ENCODE results near the gene CCDC141.
"Not testable (repeated sequence)": the region's sequence is repeated elsewhere in the genome, so short reads cannot be mapped to it uniquely, and the experiment has no call there.

CCDC141 gene

GRCh38 chr2:179049546-179050311 lies at the start of gene CCDC141:
TSS of gene CCDC141 (minus strand) at chr2:179050137. CDS start at chr2:179049941, 196 bp downstream.
- H3K4me3 ChIP-seq (ENCODE audit: control insufficient read depth, low read depth, low read length) = no peak within 1 kb of the TSS
- no peak for TF ChIP-seq CTCF (IDR thresholded peaks at IDR 0.05; ENCODE audit: control insufficient read depth, insufficient read depth, low read depth, low read length, missing control alignments)
- DNase-seq (ENCODE audit: low read depth) = no peak

GRCh38 chr2:179098080-179098689 lies 48.2 kb upstream of the CCDC141 start:
- no peak for DNase-seq (ENCODE audit: low read depth)
- TF ChIP-seq CTCF (IDR thresholded peaks at IDR 0.05; ENCODE audit: control insufficient read depth, insufficient read depth, low read depth, low read length, missing control alignments) = no peak
- no peak overlapping the region for H3K4me3 ChIP-seq (ENCODE audit: control insufficient read depth, low read depth, low read length)

- no peak for DNase-seq (ENCODE audit: low read depth)
- no peak for TF ChIP-seq CTCF (IDR thresholded peaks at IDR 0.05; ENCODE audit: control insufficient read depth, insufficient read depth, low read depth, low read length, missing control alignments)
- no peak overlapping the region for H3K4me3 ChIP-seq (ENCODE audit: control insufficient read depth, low read depth, low read length)
Measured at GRCh38 chr2:179097131-179097530, 47.2 kb upstream of the CCDC141 start.

- H3K4me3 ChIP-seq (ENCODE audit: control insufficient read depth, low read depth, low read length) = no peak overlapping the region
- no peak for DNase-seq (ENCODE audit: low read depth)
- TF ChIP-seq CTCF (IDR thresholded peaks at IDR 0.05; ENCODE audit: control insufficient read depth, insufficient read depth, low read depth, low read length, missing control alignments) = no peak
Measured at GRCh38 chr2:179096090-179096489, 46.2 kb upstream of the CCDC141 start.

GRCh38 chr2:179092912-179093311 lies 43.0 kb upstream of the CCDC141 start:
- H3K4me3 ChIP-seq (ENCODE audit: control insufficient read depth, low read depth, low read length); DNase-seq (ENCODE audit: low read depth): not testable (repeated sequence)

- TF ChIP-seq CTCF (IDR thresholded peaks at IDR 0.05; ENCODE audit: control insufficient read depth, insufficient read depth, low read depth, low read length, missing control alignments) = no peak
- H3K4me3 ChIP-seq (ENCODE audit: control insufficient read depth, low read depth, low read length) = no peak overlapping the region
- DNase-seq (ENCODE audit: low read depth) = no peak
Measured at GRCh38 chr2:179082697-179083096, 32.8 kb upstream of the CCDC141 start.

GRCh38 chr2:179081954-179082353 lies 32.0 kb upstream of the CCDC141 start:
- DNase-seq (ENCODE audit: low read depth) = no peak
- H3K4me3 ChIP-seq (ENCODE audit: control insufficient read depth, low read depth, low read length) = no peak overlapping the region
- no peak for TF ChIP-seq CTCF (IDR thresholded peaks at IDR 0.05; ENCODE audit: control insufficient read depth, insufficient read depth, low read depth, low read length, missing control alignments)
